ENCODE measurements around the gene GSK3A. TPM values are rescaled to one million over a fixed set of nuclear protein-coding genes. Genes with fewer than 3 reads are reported as not detected.

Gene GSK3A
- total RNA-seq, 1 donor, result 18.3 TPM

DNA sequence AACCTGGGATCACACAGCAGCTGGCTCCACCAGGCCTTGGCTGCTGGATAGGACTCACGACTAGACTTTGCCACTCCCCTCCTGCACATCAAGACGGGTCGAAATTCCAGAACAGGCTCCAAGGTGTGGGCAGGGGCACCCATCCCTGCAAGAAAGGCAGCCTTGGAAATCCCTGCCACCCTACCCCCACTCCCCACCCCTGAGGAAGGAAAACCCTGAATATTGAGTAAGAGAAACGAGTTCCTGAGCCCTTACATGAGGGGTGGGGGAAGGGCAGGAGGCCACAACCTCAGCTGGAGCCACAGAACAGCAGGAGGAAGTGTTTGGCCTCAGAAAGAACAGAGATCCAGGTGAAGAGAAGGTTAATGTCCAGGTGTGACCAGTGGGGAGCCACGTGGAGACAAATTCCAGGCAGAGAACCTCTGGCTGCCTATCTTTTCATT lies 45.0 kb downstream of the GSK3A start:
- no peak for DNase-seq (ENCODE audit: low read depth)
- no peak overlapping the region for H3K4me3 ChIP-seq (ENCODE audit: low read depth, low read length)
- TF ChIP-seq CTCF (IDR thresholded peaks at IDR 0.05; ENCODE audit: insufficient read depth, low read length), result no peak

- no peak for TF ChIP-seq CTCF (IDR thresholded peaks at IDR 0.05; ENCODE audit: insufficient read depth, low read length)
- H3K4me3 ChIP-seq (ENCODE audit: low read depth, low read length), result no peak overlapping the region
- no peak for DNase-seq (ENCODE audit: low read depth)
Measured at GRCh38 chr19:42196011-42197001, 46.1 kb downstream of the GSK3A start.

- no peak overlapping the region for H3K4me3 ChIP-seq (ENCODE audit: low read depth, low read length)
- peak; percentile 94 for DNase-seq (ENCODE audit: low read depth)
- no peak for TF ChIP-seq CTCF (IDR thresholded peaks at IDR 0.05; ENCODE audit: insufficient read depth, low read length)
Measured at GRCh38 chr19:42193706-42194105, 48.7 kb downstream of the GSK3A start.

DNA sequence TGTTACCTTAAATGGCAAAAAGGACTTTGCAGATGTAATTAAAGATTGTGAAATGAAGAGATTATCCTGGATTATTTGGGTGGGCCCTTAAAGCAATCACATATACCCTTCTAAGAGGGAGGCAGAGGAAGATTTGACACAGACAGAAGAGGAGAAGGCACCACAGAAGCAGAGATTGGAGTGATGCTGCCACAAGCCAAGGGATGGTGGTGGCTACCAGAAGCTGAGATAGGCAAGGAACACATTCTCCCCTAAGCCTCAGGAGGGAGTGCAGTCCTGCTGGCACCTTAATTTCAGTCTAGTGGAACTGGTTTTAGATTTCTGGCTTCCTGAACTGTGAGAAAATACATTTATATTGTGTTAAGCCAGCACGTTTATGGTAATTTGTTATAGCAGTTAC lies 49.1 kb downstream of the GSK3A start:
- no peak for DNase-seq (ENCODE audit: low read depth)
- H3K4me3 ChIP-seq (ENCODE audit: low read depth, low read length), result no peak overlapping the region
- no peak for TF ChIP-seq CTCF (IDR thresholded peaks at IDR 0.05; ENCODE audit: insufficient read depth, low read length)

GRCh38 chr19:42191855-42192254 lies 50.5 kb downstream of the GSK3A start:
- no peak for TF ChIP-seq CTCF (IDR thresholded peaks at IDR 0.05; ENCODE audit: insufficient read depth, low read length)
- no peak overlapping the region for H3K4me3 ChIP-seq (ENCODE audit: low read depth, low read length)
- peak; percentile 69 for DNase-seq (ENCODE audit: low read depth)

DNA sequence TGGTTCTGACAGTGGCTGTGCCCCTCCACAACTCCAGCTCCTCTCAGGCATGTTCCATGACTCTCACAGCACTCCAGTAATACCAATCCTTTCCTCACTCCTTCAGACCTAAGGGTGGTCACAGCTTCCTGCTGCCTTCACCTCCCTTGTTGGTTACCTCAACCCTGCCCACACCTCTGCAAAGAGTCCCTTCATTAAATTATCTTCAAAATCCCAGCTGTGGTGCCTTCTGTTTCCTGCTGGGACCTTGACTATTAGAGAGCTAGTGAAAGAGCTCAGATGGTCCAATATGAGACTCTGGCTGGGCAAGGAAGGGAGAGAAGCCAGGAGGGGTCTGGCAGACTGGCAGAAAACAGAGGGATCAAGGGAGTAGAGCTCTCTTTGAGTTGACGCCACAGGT lies 51.1 kb downstream of the GSK3A start:
- DNase-seq (ENCODE audit: low read depth), result no peak
- no peak overlapping the region for H3K4me3 ChIP-seq (ENCODE audit: low read depth, low read length)
- no peak for TF ChIP-seq CTCF (IDR thresholded peaks at IDR 0.05; ENCODE audit: insufficient read depth, low read length)
